Ovary (tissue), 9 donors: ENCODE results near the gene TMEM9. TPM values are rescaled to one million over a fixed set of nuclear protein-coding genes. Genes with fewer than 3 reads are reported as not detected.

Experiments
- DNase-seq, 5 donors: peaks; one replicate each; pipeline ENCODE4 v3.0.0-alpha.2; 2019 to 2020
- H3K27ac ChIP-seq, 2 donors: fragments of 200-600 bp; one replicate each; pipeline versions ENCODE4 v1.5.1 to v1.8.0; 2019 to 2022
- H3K27me3 ChIP-seq: fragments of 200-600 bp; one replicate; pipeline ENCODE4 v1.8.0; 2022
- H3K36me3 ChIP-seq: fragments of 200-600 bp; sonication (generic); one replicate; pipeline ENCODE4 v1.5.1; 2019
- H3K4me1 ChIP-seq: one replicate; pipeline ENCODE4 v1.8.1; 2013; ENCODE audit warnings: mild to moderate bottlenecking, moderate library complexity; ENCODE audit not compliant: insufficient read depth
- H3K4me3 ChIP-seq: fragments of 200-600 bp; sonication (generic); one replicate; pipeline ENCODE4 v1.5.1; 2017
- H3K9me3 ChIP-seq, 2 donors: fragments of 200-600 bp in 1 of 2; sonication (generic) in 1 of 2; one replicate each; pipeline versions ENCODE4 v1.5.1 to v1.8.1; 2013 to 2019; ENCODE audit warnings: mild to moderate bottlenecking in 1 of 2, moderate library complexity in 1 of 2
- CTCF ChIP-seq, 3 donors: fragments of 450-650 bp in 2 of 3; fragments of 200-600 bp in 1 of 3; IDR thresholded peaks; one replicate each; pipeline versions ENCODE4 v1.5.1 to v1.8.0; 2016 to 2022; ENCODE audit warnings: antibody characterized with exemption in 3 of 3, mild to moderate bottlenecking in 1 of 3
- EP300 ChIP-seq: sonication (generic); formaldehyde crosslinking; IDR thresholded peaks from one replicate; pipeline ENCODE4 v1.6.1; 2017; ENCODE audit warnings: antibody characterized with exemption
- POLR2A ChIP-seq: fragments of 450-650 bp; IDR thresholded peaks from one replicate; pipeline ENCODE4 v1.6.1; 2017; ENCODE audit warnings: antibody characterized with exemption, mild to moderate bottlenecking, moderate library complexity
- WGBS, 3 donors: extraction: QIAGEN DNeasy Blood & Tissue Kit in 1 of 3; methylation state at CpG; one replicate each; pipeline versions ENCODE4 v1.1.5 to v1.1.7; 2013 to 2017; 5-methylcytosine and 5-hydroxymethylcytosine counted together
- intact Hi-C, 4 donors: fragments of 100-400 bp; cut with DNase I; formaldehyde crosslinking; loops; one replicate each; pipeline versions ENCODE4 v1.11.0 to v1.15.1; 2022 to 2023
- polyA plus RNA-seq, 2 donors: library from polyadenylated mRNA; stranded (reverse); fragments of 200-250 nt in 1 of 2; fragments of 350-450 nt in 1 of 2; fragmentation: Illumina TruSeq in 1 of 2; extraction: RNeasy Lipid Tissue Mini Kit (QIAGEN cat#74804) in 1 of 2; gene quantifications; one replicate each; pipeline ENCODE4 v1.2.3, GENCODE V29; 2013 to 2014
- total RNA-seq, 7 donors: library from RNA; depleted of rRNA in 2 of 7; stranded (reverse); fragments of >200 nt in 2 of 7; fragmentation: NEBNext Ultra II Directional in 3 of 7; extraction: Animal tissue kit (Norgen Biotek cat#: 25700) in 3 of 7; gene quantifications; one replicate each; pipeline versions ENCODE4 v1.1.0 to v1.2.4, GENCODE V29; 2016 to 2023
- donor health status: DM: no; HTN: no; CAD: no; lungs with moderate emphysema.
- donor health status: DM: no; HTN: no; CAD: no.
- donor health status: Bipolar disorder and iron deficiency.
- donor health status: DM: yes; HTN: yes; CAD: no.
- donor health status: DM: no; HTN: no; CAD: no.
- donor health status: DM: yes; HTN: yes; CAD: no.

Gene TMEM9
- total and polyA plus RNA-seq, 9 donors, result 49.5 to 114 (median 88.8) TPM

- TF ChIP-seq CTCF (IDR thresholded peaks at IDR 0.05) (no peak), POLR2A (peak; percentile 93), EP300 (peak; percentile 6)
- Histone ChIP-seq H3K27me3 (no peaks in the 10 kb centered on the region), H3K4me1 (peaks cover 2% of the 10 kb centered on the region), H3K27ac (peak overlapping the region; percentile 59 to 76), H3K4me3 (peak overlapping the region; percentile 46), H3K36me3 (no peaks in the 10 kb centered on the region), H3K9me3 (no peaks in the 10 kb centered on the region)
- peak; percentile 89 to 96 (median 93) for DNase-seq
- intact Hi-C loops, result no loop called here
- 5 to 7% (median 5%) methylated on average over 26 of the region's 26 CpGs for WGBS, 3 donors
Observed at GRCh38 chr1:201170533-201171062, 16.3 kb upstream of the TMEM9 start.

DNA sequence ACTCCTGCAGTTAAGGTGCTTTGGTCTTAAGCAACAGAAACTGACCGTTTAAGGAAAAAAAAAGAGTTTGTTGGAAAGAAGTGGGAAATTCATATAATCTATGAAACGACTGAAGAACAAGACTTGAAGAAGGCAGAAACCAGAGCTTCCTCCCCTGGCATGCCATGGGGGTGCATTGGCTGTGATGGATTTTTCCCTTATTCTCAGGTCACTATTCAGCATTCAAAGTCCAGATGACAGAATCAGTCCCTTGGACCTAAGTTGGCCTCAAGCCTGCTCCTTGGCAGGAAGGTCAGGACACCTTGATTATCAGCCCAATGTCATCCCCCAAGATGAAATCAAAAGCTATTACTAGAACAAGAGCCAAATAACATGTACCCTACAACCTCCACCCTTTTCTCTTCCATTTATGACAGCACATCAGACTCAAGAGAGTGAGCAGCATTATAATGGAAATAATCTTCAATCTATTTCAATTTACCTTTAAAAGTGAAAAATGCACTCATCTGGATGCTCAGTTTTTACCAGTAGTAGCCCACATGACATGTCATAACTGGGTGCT, 15.8 kb upstream of the TMEM9 start:
- Histone ChIP-seq H3K9me3 (no peaks in the 10 kb centered on the region), H3K36me3 (no peaks in the 10 kb centered on the region), H3K4me1 (peaks cover 2% of the 10 kb centered on the region), H3K27me3 (no peaks in the 10 kb centered on the region), H3K4me3 (no peak overlapping the region), H3K27ac (peak overlapping the region in 1 of 2 donors; percentile 8)
- DNase-seq, result no peak
- no peak for TF ChIP-seq CTCF (IDR thresholded peaks at IDR 0.05)
- no peak for TF ChIP-seq EP300
- TF ChIP-seq POLR2A, result no peak
- intact Hi-C loops, result no loop called here
- WGBS, 3 donors, result 47 to 61% (median 58%) methylated on average over 2 of the region's 2 CpGs

GRCh38 chr1:201169203-201169602, 14.9 kb upstream of the TMEM9 start:
- DNase-seq, result no peak
- intact Hi-C loops, result no loop called here
- Histone ChIP-seq H3K9me3 (no peaks in the 10 kb centered on the region), H3K36me3 (no peaks in the 10 kb centered on the region), H3K4me1 (peaks cover 2% of the 10 kb centered on the region), H3K27me3 (no peaks in the 10 kb centered on the region), H3K4me3 (no peak overlapping the region), H3K27ac (no peak overlapping the region)
- 63 to 97% (median 65%) methylated on average over 3 of the region's 3 CpGs for WGBS, 3 donors
- no peak for TF ChIP-seq POLR2A
- TF ChIP-seq CTCF (IDR thresholded peaks at IDR 0.05), result no peak
- no peak for TF ChIP-seq EP300

DNA sequence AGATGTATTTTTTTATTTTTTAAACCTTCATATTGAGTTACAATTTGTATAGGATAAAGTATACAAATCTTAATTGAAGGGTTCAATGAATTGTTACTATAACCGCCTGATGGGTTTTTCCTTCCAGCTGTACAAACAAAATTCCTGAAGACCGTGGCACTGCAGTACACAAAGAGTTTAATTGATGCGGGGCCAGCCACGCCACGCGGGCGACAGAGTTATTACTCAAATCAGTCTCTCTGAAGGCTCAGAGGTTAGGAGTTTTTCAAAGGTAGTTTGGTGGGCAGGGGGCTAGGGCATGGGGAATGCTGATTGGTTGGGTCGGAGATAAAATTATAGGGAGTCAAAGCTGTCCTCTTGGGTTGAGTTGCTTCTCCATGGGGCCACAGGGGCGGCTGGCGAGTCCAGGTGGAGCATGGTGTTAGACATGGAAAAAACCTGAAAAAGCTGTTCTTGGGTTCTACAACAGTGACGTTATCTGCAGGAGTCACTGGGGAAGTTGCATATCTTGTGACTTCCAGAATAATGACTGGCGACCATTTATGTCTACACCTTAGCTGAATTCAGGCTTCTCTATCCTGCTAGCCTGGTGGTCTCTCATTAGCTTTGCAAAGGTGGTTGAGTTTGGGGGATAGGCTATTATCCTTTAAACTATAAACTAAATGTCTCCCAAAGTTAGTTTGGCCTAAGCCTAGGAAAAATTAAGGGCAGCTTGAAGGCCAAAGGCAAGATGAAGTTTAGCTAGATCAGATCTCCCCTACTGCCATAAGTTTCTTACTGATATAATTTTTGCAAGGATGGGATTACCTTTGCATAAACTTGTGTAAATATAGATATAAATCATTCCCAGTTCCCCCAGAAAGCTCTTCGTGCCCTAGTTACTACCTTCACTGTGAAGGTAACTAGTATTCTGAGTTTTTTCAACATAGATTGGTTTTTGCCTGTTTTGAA, 13.0 kb upstream of the TMEM9 start:
- H3K9me3 ChIP-seq, result no peaks in the 10 kb centered on the region
- intact Hi-C loops, result no loop called here
- no peak overlapping the region for H3K27ac ChIP-seq
- H3K4me3 ChIP-seq, result no peak overlapping the region
- H3K36me3 ChIP-seq, result no peaks in the 10 kb centered on the region
- DNase-seq, result no peak
- H3K4me1 ChIP-seq, result peaks cover 2% of the 10 kb centered on the region
- no peaks in the 10 kb centered on the region for H3K27me3 ChIP-seq
- TF ChIP-seq CTCF (IDR thresholded peaks at IDR 0.05), result no peak
- no peak for TF ChIP-seq EP300
- no peak for TF ChIP-seq POLR2A
- 71 to 82% (median 72%) methylated on average over 13 of the region's 13 CpGs for WGBS, 3 donors
